GM12878 (cell line): ENCODE data around the gene ERC2. TPM values are rescaled to one million over a fixed set of nuclear protein-coding genes. Genes with fewer than 3 reads are reported as not detected.

ENCODE experiments used
- ATAC-seq: fragments of 200-7000 bp; cut with Tn5 transposase; 3 replicates; pipeline ENCODE4 v1.9.1; 2020; ENCODE audit warnings: mild to moderate bottlenecking, moderate library complexity
- BruUV-seq: library from RNA; stranded (reverse); fragments of 400-500 nt; replicated peaks from 2 replicates; lab custom pipeline; 2021; lab: Mats Ljungman, UMichigan
- CTCF ChIA-PET: fragments of 300-600 bp; sonication (Branson Sonifier 250); formaldehyde crosslinking; extraction: SDS; loops from one replicate; lab custom pipeline; 2021; ENCODE audit warnings: inconsistent platforms; lab: Yijun Ruan, JAX
- POLR2A ChIA-PET: fragments of 350-600 bp; formaldehyde crosslinking; extraction: SDS; loops from one replicate; lab custom pipeline; 2021; ENCODE audit warnings: inconsistent platforms; lab: Charles Lee
- RAD21 ChIA-PET: fragments of 300-600 bp; sonication (Branson Sonifier 250); formaldehyde crosslinking; loops from one replicate; lab custom pipeline; 2023; ENCODE audit warnings: antibody characterized with exemption; ENCODE audit not compliant: unreplicated experiment; lab: Charles Lee
- SMC1A ChIA-PET: fragments of 300-600 bp; sonication (Branson Sonifier 250); formaldehyde crosslinking; loops from one replicate; lab custom pipeline; 2023; ENCODE audit not compliant: unreplicated experiment, uncharacterized antibody; lab: Charles Lee
- DNase-seq: peaks from one replicate; pipeline ENCODE4 v3.0.0-alpha.2; 2011; ENCODE audit warnings: low read depth, low spot score
- FAIRE-seq: peaks from 3 replicates; lab custom pipeline; 2011; peaks lifted over from hg19 to GRCh38; lab: Jason Lieb, UNC
- H2AFZ ChIP-seq: 2 replicates; pipeline ENCODE4 v1.6.0; 2011; ENCODE audit warnings: low read depth, low read length, control low read depth; ENCODE audit not compliant: control insufficient read depth
- H3K27ac ChIP-seq: 2 replicates; pipeline ENCODE4 v1.5.1; 2011; ENCODE audit warnings: control low read depth; ENCODE audit not compliant: control insufficient read depth, insufficient read depth
- H3K27me3 ChIP-seq, 2 experiments: replicated peaks in 1 of 2; 2 replicates each; pipeline versions ENCODE4 v1.6.0 to v1.6.1; 2011; ENCODE audit warnings: low read length in 1 of 2; ENCODE audit not compliant: control insufficient read depth in 2 of 2, insufficient read depth in 2 of 2
- H3K36me3 ChIP-seq, 2 experiments: 2 replicates each; pipeline ENCODE4 v1.5.1; 2011; ENCODE audit warnings: low read length in 1 of 2; ENCODE audit not compliant: control insufficient read depth in 2 of 2, insufficient read depth in 2 of 2
- H3K4me1 ChIP-seq: 2 replicates; pipeline ENCODE4 v1.6.1; 2011; ENCODE audit warnings: mild to moderate bottlenecking, low read length, moderate library complexity, mixed read lengths; ENCODE audit not compliant: control insufficient read depth, insufficient read depth
- H3K4me2 ChIP-seq: 2 replicates; pipeline ENCODE4 v1.6.0; 2011; ENCODE audit warnings: control low read depth; ENCODE audit not compliant: control insufficient read depth, insufficient read depth
- H3K4me3 ChIP-seq: fragments of 200-600 bp; sonication (generic); 2 replicates; pipeline ENCODE4 v1.5.1; 2016
- H3K79me2 ChIP-seq: 2 replicates; pipeline ENCODE4 v1.6.0; 2011; ENCODE audit warnings: low read length; ENCODE audit not compliant: control insufficient read depth, insufficient read depth
- H3K9ac ChIP-seq: 2 replicates; pipeline ENCODE4 v1.8.0; 2011; ENCODE audit warnings: low read length, control low read depth, mixed read lengths; ENCODE audit not compliant: control insufficient read depth, insufficient read depth
- H3K9me3 ChIP-seq: replicated peaks from 3 replicates; pipeline ENCODE4 v1.5.1; 2011; ENCODE audit warnings: mild to moderate bottlenecking, low read length; ENCODE audit not compliant: control insufficient read depth, insufficient read depth
- H4K20me1 ChIP-seq: 2 replicates; pipeline ENCODE4 v1.6.0; 2011; ENCODE audit not compliant: control insufficient read depth, insufficient read depth
- CEBPZ ChIP-seq: fragments of 150-350 bp; IDR thresholded peaks from 2 replicates; pipeline ENCODE4 v1.6.1; 2016; ENCODE audit warnings: low read depth, low read length
- ESRRA ChIP-seq: IDR thresholded peaks from 2 replicates; pipeline ENCODE4 v1.6.1; 2012; ENCODE audit warnings: mild to moderate bottlenecking, low read length, improper control_type of control experiment
- HDAC2 ChIP-seq: fragments of 200-600 bp; sonication (generic); IDR thresholded peaks from 2 replicates; pipeline ENCODE4 v1.6.1; 2017
- IRF5 ChIP-seq: fragments of 450-650 bp; IDR thresholded peaks from 2 replicates; pipeline ENCODE4 v1.6.1; 2017; ENCODE audit warnings: borderline replicate concordance
- JUNB ChIP-seq: IDR thresholded peaks from 2 replicates; pipeline ENCODE4 v1.6.1; 2016; ENCODE audit warnings: antibody characterized with exemption, mild to moderate bottlenecking
- MTA3 ChIP-seq: IDR thresholded peaks from 2 replicates; pipeline ENCODE4 v1.6.1; 2012; ENCODE audit warnings: low read length, inconsistent platforms, borderline replicate concordance
- PBX3 ChIP-seq: IDR thresholded peaks from 2 replicates; pipeline ENCODE4 v1.6.1; 2011; ENCODE audit warnings: mild to moderate bottlenecking, low read depth, low read length, moderate library complexity; ENCODE audit not compliant: insufficient replicate concordance
- POLR2A ChIP-seq: IDR thresholded peaks from 2 replicates; pipeline ENCODE4 v1.6.1; 2011; ENCODE audit warnings: low read depth, mild to moderate bottlenecking, low read length
- RCOR1 ChIP-seq: conservative IDR thresholded peaks from 2 replicates; pipeline ENCODE4 v1.6.1; 2012; ENCODE audit warnings: low read depth, low read length, improper control_type of control experiment
- RELA ChIP-seq: fragments of 450-650 bp; IDR thresholded peaks from 2 replicates; pipeline ENCODE4 v1.8.0; 2014; ENCODE audit warnings: borderline replicate concordance; ENCODE audit not compliant: partially characterized antibody
- SIN3A ChIP-seq: IDR thresholded peaks from 2 replicates; pipeline ENCODE4 v1.6.1; 2012; ENCODE audit warnings: low read depth, low read length, improper control_type of control experiment
- SKIL ChIP-seq: fragments of 450-650 bp; IDR thresholded peaks from 2 replicates; pipeline ENCODE4 v1.6.1; 2017; ENCODE audit warnings: mild to moderate bottlenecking, low read depth, inconsistent platforms; ENCODE audit not compliant: poor library complexity, severe bottlenecking
- STAT1 ChIP-seq: fragments of 450-650 bp; conservative IDR thresholded peaks from 2 replicates; pipeline ENCODE4 v1.6.1; 2014; ENCODE audit warnings: antibody characterized with exemption, mild to moderate bottlenecking
- TCF7 ChIP-seq: IDR thresholded peaks from 2 replicates; pipeline ENCODE4 v1.6.1; 2014; ENCODE audit warnings: antibody characterized with exemption, borderline replicate concordance
- ZNF622 ChIP-seq: fragments of 450-650 bp; IDR thresholded peaks from 2 replicates; pipeline ENCODE4 v1.6.1; 2017; ENCODE audit warnings: mild to moderate bottlenecking, inconsistent platforms
- WGBS: methylation state at CpG from one replicate; pipeline ENCODE4 v1.1.6; 2016; ENCODE audit warnings: low lambda C conversion rate; ENCODE audit not compliant: insufficient replicate concordance, insufficient coverage; ENCODE audit errors: missing lambda C conversion rate; 5-methylcytosine and 5-hydroxymethylcytosine counted together
- in situ Hi-C: fragments of 300-500 bp; cut with MboI; formaldehyde crosslinking; loops from 9 replicates; pipeline ENCODE4 v1.14.3; 2018; ENCODE audit warnings: mixed read lengths
- intact Hi-C: fragments of 100-400 bp; cut with micrococcal nuclease; formaldehyde crosslinking; loops from one replicate; pipeline ENCODE4 v1.14.2; 2022; ENCODE audit not compliant: unreplicated experiment
- polyA plus RNA-seq, 11 experiments: library from polyadenylated mRNA; depleted of rRNA in 4 of 11; unstranded in 6 of 11; stranded (reverse) in 5 of 11; fragments of >200 nt; fragmentation: Nextera tagmentation in 4 of 11; fragmentation: Illumina TruSeq in 1 of 11; extraction: Ambion mirVana in 4 of 11; extraction: Trizol in 1 of 11; gene quantifications; 1 replicate in 1 of 11; 2 replicates in 10 of 11; pipeline versions ENCODE4 v1.2.1 to v1.2.3, GENCODE V29; 2011 to 2016; ENCODE audit warnings: inconsistent platforms in 2 of 11, missing spikeins in 2 of 11, low read depth in 1 of 11
- total RNA-seq, 4 experiments: library from RNA; depleted of rRNA in 3 of 4; stranded (reverse); fragments of >200 nt in 3 of 4; fragmentation: Illumina TruSeq in 1 of 4; extraction: Trizol in 1 of 4; gene quantifications; 2 replicates each; pipeline versions ENCODE4 v1.2.1 to v1.2.3, GENCODE V29; 2013 to 2021

The ERC2 gene
- total and polyA plus RNA-seq, 10 of the 15 experiments (the other 5 are each of a cell fraction or from before 2014, with no cell fraction given), result 0.06 to 1.4 (median 0.12) TPM; not detected in 3

GRCh38 chr3:56003129-56003528 is 465.1 kb downstream of the ERC2 start:
- ATAC-seq (no peak), DNase-seq (no peak), FAIRE-seq (no peak)
- ChIA-PET RAD21 (no interaction called here), POLR2A (no interaction called here), CTCF (interaction anchor here (0.7 kb wide), 1 partner anchor 105 kb away, joined by 3 read pairs; no protein-coding TSS in a partner anchor), SMC1A (no interaction called here)
- Histone ChIP-seq H3K27me3 (no peaks in the 10 kb centered on the region; a peak in 1 of 4 replicates), H3K36me3 (no peaks in the 10 kb centered on the region), H3K79me2 (no peaks in the 10 kb centered on the region), H3K4me2 (no peak overlapping the region), H3K9ac (no peak overlapping the region), H3K27ac (no peak overlapping the region), H4K20me1 (no peaks in the 10 kb centered on the region), H3K4me3 (no peak overlapping the region), H2AFZ (no peak overlapping the region), H3K9me3 (no peaks in the 10 kb centered on the region), H3K4me1 (no peaks in the 10 kb centered on the region)
- intact Hi-C loops, result no loop called here
- 39% methylated on average over 3 of the region's 3 CpGs for WGBS
- BruUV-seq, result no TSS peak
- in situ Hi-C loops, result no loop called here
- TF ChIP-seq JUNB (no peak), IRF5 (no peak), ZNF622 (no peak), ESRRA (no peak), HDAC2 (no peak), RELA (no peak), POLR2A (no peak), RCOR1 (no peak), SKIL (no peak), SIN3A (no peak), TCF7 (no peak), PBX3 (no peak), MTA3 (no peak), CEBPZ (no peak), STAT1 (no peak)
